HG02610 (cell line): ENCODE measurements around the gene ESPN.
"Not testable (repeated sequence)": the region's sequence is repeated elsewhere in the genome, so short reads cannot be mapped to it uniquely, and the experiment has no call there.

Experiments
- ATAC-seq: cut with Tn5 transposase; IDR thresholded peaks from one replicate; pipeline ENCODE4 v1.9.1; 2021; ENCODE audit warnings: mild to moderate bottlenecking, moderate library complexity; ENCODE audit not compliant: unreplicated experiment

Gene ESPN

GRCh38 chr1:6477039-6477820 lies 52.7 kb downstream of the ESPN start:
- ATAC-seq = no peak

GRCh38 chr1:6481820-6482219 lies 57.2 kb downstream of the ESPN start:
- no peak for ATAC-seq

GRCh38 chr1:6483017-6483760 lies 58.6 kb downstream of the ESPN start:
- no peak for ATAC-seq

- no peak for ATAC-seq
Observed at GRCh38 chr1:6483761-6484117, 59.2 kb downstream of the ESPN start.

- no peak for ATAC-seq
Observed at GRCh38 chr1:6484826-6485167, 60.2 kb downstream of the ESPN start.

- no peak for ATAC-seq
Observed at GRCh38 chr1:6485168-6486101, 60.9 kb downstream of the ESPN start.

GRCh38 chr1:6486433-6487011 lies 61.9 kb downstream of the ESPN start:
- ATAC-seq = no peak

GRCh38 chr1:6487804-6488484 lies 63.4 kb downstream of the ESPN start:
- ATAC-seq = no peak

GRCh38 chr1:6488602-6489382 lies 64.2 kb downstream of the ESPN start:
- no peak for ATAC-seq

- ATAC-seq = no peak
Observed at GRCh38 chr1:6489383-6489765, 64.8 kb downstream of the ESPN start.

GRCh38 chr1:6489799-6490180 lies 65.2 kb downstream of the ESPN start:
- peak; percentile 45 for ATAC-seq

GRCh38 chr1:6490181-6491080 lies 65.9 kb downstream of the ESPN start:
- ATAC-seq = no peak

- no peak for ATAC-seq
Observed at GRCh38 chr1:6491081-6491449, 66.5 kb downstream of the ESPN start.

- no peak for ATAC-seq
Observed at GRCh38 chr1:6491480-6491962, 66.9 kb downstream of the ESPN start, which contains the start of gene PLEKHG5. PLEKHG5 (minus strand) TSS chr1:6491667; CDS start chr1:6477571, 14,096 bp downstream.

- ATAC-seq = no peak
Observed at GRCh38 chr1:6491966-6492365, 67.4 kb downstream of the ESPN start.

GRCh38 chr1:6493834-6494223 lies 69.3 kb downstream of the ESPN start:
- not testable (repeated sequence) for ATAC-seq

GRCh38 chr1:6494627-6495026 lies 70.1 kb downstream of the ESPN start:
- no peak for ATAC-seq

GRCh38 chr1:6495041-6495441 lies 70.5 kb downstream of the ESPN start:
- ATAC-seq = no peak
